Measurements from ENCODE around the gene MFF. TPM values are rescaled to one million over a fixed set of nuclear protein-coding genes. Genes with fewer than 3 reads are reported as not detected.

The MFF gene
- total RNA-seq, 1 experiment from 2014 or later = 68.2 TPM

GRCh38 chr2:227335713-227336112 lies 10.7 kb downstream of the MFF start:
- H3K4me2 ChIP-seq (ENCODE audit: low read length) = no peak overlapping the region
- POLR2A ChIA-PET = no interaction called here
- intact Hi-C loops (cut with micrococcal nuclease) = no loop called here
- no peak for ATAC-seq
- RAD21 ChIA-PET (ENCODE audit: low non-redundant PET in 1 of 2, low total read pairs in 2 of 2, uncharacterized antibody in 2 of 2, unreplicated experiment in 2 of 2) = no interaction called here
- no peaks in the 10 kb centered on the region for H3K4me1 ChIP-seq (ENCODE audit: control insufficient read depth in 1 of 2, insufficient read depth in 2 of 2, low read length in 2 of 2)
- H3K27ac ChIP-seq (ENCODE audit: low read depth, low read length) = no peak overlapping the region
- H3K9ac ChIP-seq (ENCODE audit: low read length) = no peak overlapping the region
- no peak for TF ChIP-seq ZBTB33 (IDR thresholded peaks at IDR 0.05; ENCODE audit: extremely low read depth, insufficient replicate concordance, low read length)
- no peak for TF ChIP-seq JUND (IDR thresholded peaks at IDR 0.05)
- no peak for TF ChIP-seq MAX (IDR thresholded peaks at IDR 0.05)
- no peak for TF ChIP-seq CEBPB (IDR thresholded peaks at IDR 0.05; ENCODE audit: low read depth)
- no peak for TF ChIP-seq FOSL1 (IDR thresholded peaks at IDR 0.05; ENCODE audit: low read depth)
- no peak for TF ChIP-seq EZH2 (IDR thresholded peaks at IDR 0.05)
- TF ChIP-seq EGR1 (IDR thresholded peaks at IDR 0.05; ENCODE audit: low read depth) = no peak
- no peak for TF ChIP-seq ZFX (IDR thresholded peaks at IDR 0.05)
- no peak for TF ChIP-seq SRF (IDR thresholded peaks at IDR 0.05; ENCODE audit: low read depth)
- no peak for TF ChIP-seq POLR2A (IDR thresholded peaks at IDR 0.05; ENCODE audit: borderline replicate concordance, extremely low read depth, insufficient read depth, insufficient read length)
- H2AFZ ChIP-seq (ENCODE audit: low read depth, low read length, poor library complexity, severe bottlenecking) = no peak overlapping the region
- H3K79me2 ChIP-seq (ENCODE audit: insufficient read depth, low read length) = peaks cover 10% of the 10 kb centered on the region
- H3K36me3 ChIP-seq (ENCODE audit: control insufficient read depth in 1 of 2, insufficient read depth in 2 of 2, low read length in 2 of 2) = peaks cover 14 to 21% of the 10 kb centered on the region in 2 experiments
- DNase-seq (ENCODE audit: low read depth, low spot score) = no peak
- BruUV-seq (replicated peaks) = no TSS peak
- no peaks in the 10 kb centered on the region for H3K9me2 ChIP-seq (ENCODE audit: insufficient read depth)
- no peaks in the 10 kb centered on the region for H3K27me3 ChIP-seq (ENCODE audit: insufficient read depth, low read length)
- no peaks in the 10 kb centered on the region for H3K9me3 ChIP-seq (ENCODE audit: control insufficient read depth in 1 of 2, insufficient read depth in 1 of 2, low read depth in 1 of 2, low read length in 2 of 2)
- H3K4me3 ChIP-seq (replicated peaks in 1 of 2; ENCODE audit: low read depth in 1 of 2, low read length in 2 of 2) = no peak overlapping the region
- no peaks in the 10 kb centered on the region for H4K20me1 ChIP-seq (ENCODE audit: insufficient read depth)
- CTCF ChIA-PET = no interaction called here

GRCh38 chr2:227337442-227337841 lies 12.4 kb downstream of the MFF start:
- Histone ChIP-seq H3K36me3 (ENCODE audit: control insufficient read depth in 1 of 2, insufficient read depth in 2 of 2, low read length in 2 of 2) (peaks cover 19 to 20% of the 10 kb centered on the region in 2 experiments), H3K9ac (ENCODE audit: low read length) (no peak overlapping the region), H3K79me2 (ENCODE audit: insufficient read depth, low read length) (no peaks in the 10 kb centered on the region), H3K27ac (ENCODE audit: low read depth, low read length) (no peak overlapping the region), H3K4me3 (replicated peaks in 1 of 2; ENCODE audit: low read depth in 1 of 2, low read length in 2 of 2) (no peak overlapping the region), H3K9me3 (ENCODE audit: control insufficient read depth in 1 of 2, insufficient read depth in 1 of 2, low read depth in 1 of 2, low read length in 2 of 2) (no peaks in the 10 kb centered on the region), H2AFZ (ENCODE audit: low read depth, low read length, poor library complexity, severe bottlenecking) (no peak overlapping the region), H3K9me2 (ENCODE audit: insufficient read depth) (no peaks in the 10 kb centered on the region), H3K4me2 (ENCODE audit: low read length) (no peak overlapping the region), H3K4me1 (ENCODE audit: control insufficient read depth in 1 of 2, insufficient read depth in 2 of 2, low read length in 2 of 2) (no peaks in the 10 kb centered on the region), H3K27me3 (ENCODE audit: insufficient read depth, low read length) (no peaks in the 10 kb centered on the region), H4K20me1 (ENCODE audit: insufficient read depth) (no peaks in the 10 kb centered on the region)
- intact Hi-C loops (cut with micrococcal nuclease) = no loop called here
- ATAC-seq = no peak
- TF ChIP-seq SP1 (IDR thresholded peaks at IDR 0.05; ENCODE audit: low read depth) = no peak
- no peak for TF ChIP-seq JUND (IDR thresholded peaks at IDR 0.05)
- TF ChIP-seq TCF7L2 (IDR thresholded peaks at IDR 0.05; ENCODE audit: borderline replicate concordance, extremely low read depth, insufficient read depth, insufficient read length) = no peak
- no peak for TF ChIP-seq ELF1 (IDR thresholded peaks at IDR 0.05; ENCODE audit: borderline replicate concordance, low read depth)
- no peak for TF ChIP-seq FOSL1 (IDR thresholded peaks at IDR 0.05; ENCODE audit: low read depth)
- TF ChIP-seq EZH2phosphoT487 (IDR thresholded peaks at IDR 0.05; ENCODE audit: borderline replicate concordance) = no peak
- TF ChIP-seq ZFX (IDR thresholded peaks at IDR 0.05) = no peak
- TF ChIP-seq SRF (IDR thresholded peaks at IDR 0.05; ENCODE audit: low read depth) = no peak
- TF ChIP-seq ZNF274 (IDR thresholded peaks at IDR 0.05; ENCODE audit: low read depth, low read length) = no peak
- no peak for TF ChIP-seq CTCF (IDR thresholded peaks at IDR 0.05 in 2 of 3, conservative IDR thresholded peaks at IDR 0.05 in 1 of 3; ENCODE audit: borderline replicate concordance in 1 of 3, insufficient read depth in 1 of 3, low read depth in 2 of 3, low read length in 2 of 3)
- no peak for TF ChIP-seq YY1 (IDR thresholded peaks at IDR 0.05; ENCODE audit: extremely low read depth, insufficient replicate concordance, low read depth, low read length)
- no peak for TF ChIP-seq EGR1 (IDR thresholded peaks at IDR 0.05; ENCODE audit: low read depth)
- TF ChIP-seq POLR2AphosphoS5 (IDR thresholded peaks at IDR 0.05; ENCODE audit: low read depth, low read length) = no peak
- ChIA-PET RAD21 (ENCODE audit: low non-redundant PET in 1 of 2, low total read pairs in 2 of 2, uncharacterized antibody in 2 of 2, unreplicated experiment in 2 of 2) (no interaction called here), POLR2A (no interaction called here), CTCF (no interaction called here)
- no TSS peak for BruUV-seq (replicated peaks)
- DNase-seq (ENCODE audit: low read depth, low spot score) = no peak

Measured in HCT116 (cell line).